Fibroblast of the aortic adventitia (primary cell): ENCODE measurements around the gene UNC13A. TPM values are rescaled to one million over a fixed set of nuclear protein-coding genes. Genes with fewer than 3 reads are reported as not detected.
"Not testable (repeated sequence)": the region's sequence is repeated elsewhere in the genome, so short reads cannot be mapped to it uniquely, and the experiment has no call there.

Source experiments
- DNase-seq: peaks from one replicate; pipeline ENCODE4 v3.0.0-alpha.2; 2010; ENCODE audit warnings: low read depth
- H3K4me3 ChIP-seq: 2 replicates; pipeline ENCODE4 v1.5.1; 2011; ENCODE audit warnings: low read depth, mild to moderate bottlenecking, control low read depth, low read length, moderate library complexity
- total RNA-seq: library from RNA; depleted of rRNA; stranded (reverse); fragments of >200 nt; gene quantifications from 2 replicates; pipeline ENCODE4 v1.2.3, GENCODE V29; 2012; ENCODE audit warnings: low replicate concordance
- TF ChIP-seq, protein P1 (sequence below): IDR thresholded peaks from 2 replicates; pipeline ENCODE4 v1.5.1; 2011; ENCODE audit warnings: mild to moderate bottlenecking, low read length, control low read depth, inconsistent platforms; ENCODE audit not compliant: insufficient read depth

UNC13A gene
- total RNA-seq, 1 donor, result 0.27 TPM

GRCh38 chr19:17590866-17591265 lies 97.3 kb downstream of the UNC13A start:
- H3K4me3 ChIP-seq, result no peak overlapping the region
- TF ChIP-seq, protein P1, sequence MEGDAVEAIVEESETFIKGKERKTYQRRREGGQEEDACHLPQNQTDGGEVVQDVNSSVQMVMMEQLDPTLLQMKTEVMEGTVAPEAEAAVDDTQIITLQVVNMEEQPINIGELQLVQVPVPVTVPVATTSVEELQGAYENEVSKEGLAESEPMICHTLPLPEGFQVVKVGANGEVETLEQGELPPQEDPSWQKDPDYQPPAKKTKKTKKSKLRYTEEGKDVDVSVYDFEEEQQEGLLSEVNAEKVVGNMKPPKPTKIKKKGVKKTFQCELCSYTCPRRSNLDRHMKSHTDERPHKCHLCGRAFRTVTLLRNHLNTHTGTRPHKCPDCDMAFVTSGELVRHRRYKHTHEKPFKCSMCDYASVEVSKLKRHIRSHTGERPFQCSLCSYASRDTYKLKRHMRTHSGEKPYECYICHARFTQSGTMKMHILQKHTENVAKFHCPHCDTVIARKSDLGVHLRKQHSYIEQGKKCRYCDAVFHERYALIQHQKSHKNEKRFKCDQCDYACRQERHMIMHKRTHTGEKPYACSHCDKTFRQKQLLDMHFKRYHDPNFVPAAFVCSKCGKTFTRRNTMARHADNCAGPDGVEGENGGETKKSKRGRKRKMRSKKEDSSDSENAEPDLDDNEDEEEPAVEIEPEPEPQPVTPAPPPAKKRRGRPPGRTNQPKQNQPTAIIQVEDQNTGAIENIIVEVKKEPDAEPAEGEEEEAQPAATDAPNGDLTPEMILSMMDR, result no peak
- no peak for DNase-seq

DNA sequence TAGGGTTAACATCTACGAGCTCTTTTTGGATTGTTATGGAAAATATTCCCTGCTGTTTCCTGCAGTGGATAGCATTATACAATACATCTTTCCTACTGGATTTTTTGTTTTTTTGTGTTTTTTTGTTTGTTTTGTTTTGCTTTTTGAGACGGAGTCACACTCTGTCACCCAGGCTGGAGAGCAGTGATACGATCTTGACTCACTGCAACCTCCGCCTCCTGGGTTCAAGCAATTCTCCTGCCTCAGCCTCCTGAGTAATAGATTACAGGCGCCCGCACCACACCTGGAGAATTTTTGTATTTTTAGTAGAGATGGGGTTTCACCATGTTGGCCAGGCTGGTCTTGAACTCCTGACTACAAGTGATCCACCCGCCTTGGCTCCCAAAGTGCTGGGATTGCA lies 102.8 kb downstream of the UNC13A start:
- not testable (repeated sequence) for DNase-seq, H3K4me3 ChIP-seq

- TF ChIP-seq, protein P1, result no peak
- no peak overlapping the region for H3K4me3 ChIP-seq
- DNase-seq, result no peak
Observed at GRCh38 chr19:17584132-17584531, 104.0 kb downstream of the UNC13A start.

DNA sequence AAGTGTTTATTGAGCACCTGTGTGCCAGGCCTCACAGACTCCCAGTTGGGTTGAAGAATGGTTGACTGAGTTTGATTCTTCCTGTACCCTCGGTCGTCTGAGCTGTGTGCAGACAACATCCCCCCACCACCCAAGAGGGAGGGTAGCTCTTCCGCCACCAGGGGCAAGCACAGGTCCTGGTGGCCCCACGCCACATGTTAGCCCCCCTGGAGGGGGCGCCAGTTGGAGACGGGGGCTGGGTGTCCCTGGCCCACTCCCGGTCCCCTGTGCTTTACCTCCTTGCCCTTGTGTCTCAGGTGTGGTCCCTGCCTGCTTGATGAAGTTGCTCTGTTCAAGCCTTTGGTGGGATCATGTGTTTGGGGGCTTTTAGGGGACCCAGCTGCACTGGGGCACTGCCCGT lies 105.5 kb downstream of the UNC13A start:
- no peak for DNase-seq
- TF ChIP-seq, protein P1, result no peak
- no peak overlapping the region for H3K4me3 ChIP-seq

DNA sequence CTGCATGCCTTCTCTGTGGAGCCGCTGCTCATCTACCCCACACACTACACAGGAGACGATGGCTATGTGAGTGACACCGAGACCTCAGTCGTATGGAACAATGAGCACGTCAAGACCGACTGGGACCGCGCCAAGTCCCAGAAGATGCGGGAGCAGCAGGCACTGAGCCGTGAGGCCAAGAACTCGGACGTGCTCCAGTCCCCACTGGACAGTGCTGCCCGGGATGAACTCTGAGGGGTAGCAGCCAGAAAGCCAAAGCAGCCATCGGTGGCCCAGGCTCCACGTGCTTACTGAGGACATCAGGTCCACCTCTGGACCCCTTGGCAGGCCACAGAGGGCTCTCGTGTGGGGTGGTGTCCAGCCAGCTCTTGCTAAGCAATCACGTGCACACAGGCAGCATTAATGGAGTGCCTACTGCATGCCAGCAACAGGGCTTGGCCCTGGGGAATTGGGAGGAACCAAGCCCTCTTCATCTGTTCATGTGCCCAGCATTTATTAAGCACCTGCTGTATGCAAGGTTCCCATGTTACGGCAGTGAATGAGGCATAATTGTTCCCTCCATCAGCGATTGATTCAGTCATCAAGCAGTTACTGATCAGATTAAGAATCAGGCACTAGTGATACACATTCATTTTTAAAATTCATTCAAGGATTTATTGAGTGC lies 106.8 kb downstream of the UNC13A start:
- DNase-seq, result no peak
- H3K4me3 ChIP-seq, result no peak overlapping the region
- TF ChIP-seq, protein P1, result no peak

- no peak for DNase-seq
- TF ChIP-seq, protein P1, result no peak
- H3K4me3 ChIP-seq, result no peak overlapping the region
Observed at GRCh38 chr19:17580470-17581144, 107.5 kb downstream of the UNC13A start.

DNA sequence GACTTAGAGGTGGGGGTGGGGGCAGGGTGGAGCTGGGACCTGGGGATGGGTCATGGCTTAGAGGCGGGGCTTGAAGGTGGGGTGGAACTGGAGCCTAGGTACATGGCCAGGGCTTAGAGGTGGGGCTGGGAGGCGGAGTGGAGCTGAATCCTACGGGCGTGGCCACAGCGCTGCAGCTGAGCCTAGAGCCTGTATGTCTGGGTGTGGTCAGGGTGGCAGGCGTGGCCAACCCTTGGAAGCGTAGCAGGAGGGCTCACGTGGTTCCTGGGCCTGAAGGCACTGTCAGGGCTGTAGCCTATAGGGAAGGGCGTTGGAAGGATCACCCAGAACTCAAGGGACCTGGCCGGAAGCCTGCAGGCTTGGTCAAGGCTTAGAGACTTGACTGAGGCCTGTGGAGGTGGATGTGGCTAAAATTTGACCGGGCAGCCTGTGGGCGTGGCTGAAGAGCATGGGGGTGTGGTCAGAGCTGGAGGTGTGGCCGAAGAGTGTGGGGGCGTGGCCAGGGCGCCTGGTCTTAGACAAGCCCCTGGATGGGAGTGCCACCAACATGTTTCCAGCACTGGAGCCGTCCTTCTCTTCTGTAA lies 108.4 kb downstream of the UNC13A start:
- DNase-seq, result peak; percentile 75
- TF ChIP-seq, protein P1, result no peak
- no peak overlapping the region for H3K4me3 ChIP-seq
